Chondrocyte (in vitro differentiated cells): ENCODE measurements around the gene KPNA6. TPM values are rescaled to one million over a fixed set of nuclear protein-coding genes. Genes with fewer than 3 reads are reported as not detected.
A peak's percentile ranks its signal among the peaks of the same experiment; 100 is the strongest.

Experiments used
- DNase-seq: peaks from one replicate; pipeline ENCODE4 v3.0.0; 2021; ENCODE audit warnings: mixed read lengths, low spot score
- H3K27ac Mint-ChIP-seq: one replicate; pipeline ENCODE4 v1.8.0; 2021; ENCODE audit warnings: mild to moderate bottlenecking, moderate library complexity, mixed read lengths; ENCODE audit not compliant: unreplicated experiment
- H3K27me3 Mint-ChIP-seq: 2 replicates; pipeline ENCODE4 v1.8.0; 2021; ENCODE audit warnings: low read depth, mixed read lengths
- H3K36me3 Mint-ChIP-seq: 2 replicates; pipeline ENCODE4 v1.8.0; 2021; ENCODE audit warnings: low read depth, mixed read lengths
- H3K4me1 Mint-ChIP-seq: 2 replicates; pipeline ENCODE4 v1.8.0; 2021; ENCODE audit warnings: low read depth, mild to moderate bottlenecking, mixed read lengths
- H3K4me3 Mint-ChIP-seq: one replicate; pipeline ENCODE4 v1.8.0; 2021; ENCODE audit warnings: mild to moderate bottlenecking, moderate library complexity, mixed read lengths; ENCODE audit not compliant: unreplicated experiment
- H3K9me3 Mint-ChIP-seq: 2 replicates; pipeline ENCODE4 v1.8.0; 2021; ENCODE audit warnings: low read depth, mixed read lengths
- total RNA-seq: library from RNA; stranded (reverse); gene quantifications from 3 replicates; pipeline ENCODE4 v1.2.1, GENCODE V29; 2021
- TF ChIP-seq, protein P1 (sequence below): fragments of 200-600 bp; sonication (generic); IDR thresholded peaks from 2 replicates; pipeline ENCODE4 v1.5.0; 2021; ENCODE audit warnings: antibody characterized with exemption, mild to moderate bottlenecking, moderate library complexity

Gene KPNA6
- total RNA-seq, 1 donor from 2014 or later, result 80.9 TPM

DNA sequence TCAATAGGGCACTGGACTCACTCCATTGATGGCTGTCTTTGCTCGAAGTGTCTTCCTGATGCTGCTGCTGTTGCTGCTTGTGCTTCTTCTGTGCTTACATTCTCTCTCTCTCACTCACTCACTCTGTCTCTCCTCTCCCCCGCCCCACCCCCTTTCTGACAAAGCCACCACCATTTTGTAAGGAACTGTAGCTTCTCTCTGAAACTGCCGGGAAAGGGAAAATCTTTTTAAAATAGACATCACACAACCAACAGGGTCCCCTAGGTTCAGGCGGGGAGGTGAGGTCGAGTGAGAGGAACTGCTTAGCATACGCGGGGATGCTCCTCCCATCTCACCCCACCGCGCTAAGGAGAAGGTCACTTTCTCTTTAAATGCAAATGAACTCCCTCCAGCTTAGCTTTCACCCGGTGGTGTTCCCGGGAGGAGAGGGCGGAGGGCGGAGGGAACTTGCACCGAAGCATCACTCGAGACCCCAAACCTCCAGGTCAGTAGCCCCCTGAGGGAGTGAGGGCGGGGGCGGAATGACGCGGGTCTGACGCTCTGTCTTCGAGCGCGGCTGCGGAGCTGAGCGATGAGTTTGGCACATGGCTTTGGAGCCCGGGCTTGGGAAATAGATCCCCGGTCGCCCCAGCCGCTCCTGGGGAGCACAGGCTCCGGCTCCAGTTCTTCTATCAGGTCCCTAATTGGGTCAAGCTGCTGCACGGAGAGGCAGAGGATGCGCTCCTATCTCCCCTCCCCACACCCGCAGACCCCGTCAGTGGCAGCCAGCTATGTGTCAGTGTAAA is 92.6 kb downstream of the KPNA6 start, which contains the start of gene CCDC28B:
Gene CCDC28B, plus strand, starts transcription at position 370 of the 785 bp plus-strand sequence. CDS start 1,341 bp downstream, outside the sequence.
- H3K4me1 Mint-ChIP-seq, result peaks cover 55% of the 10 kb centered on the region
- no peak for DNase-seq
- H3K27ac Mint-ChIP-seq, result peak within 1 kb of the TSS; percentile 93
- no peaks in the 10 kb centered on the region for H3K9me3 Mint-ChIP-seq
- H3K4me3 Mint-ChIP-seq, result peak within 1 kb of the TSS; percentile 85
- H3K27me3 Mint-ChIP-seq, result no peaks in the 10 kb centered on the region
- TF ChIP-seq, protein P1, sequence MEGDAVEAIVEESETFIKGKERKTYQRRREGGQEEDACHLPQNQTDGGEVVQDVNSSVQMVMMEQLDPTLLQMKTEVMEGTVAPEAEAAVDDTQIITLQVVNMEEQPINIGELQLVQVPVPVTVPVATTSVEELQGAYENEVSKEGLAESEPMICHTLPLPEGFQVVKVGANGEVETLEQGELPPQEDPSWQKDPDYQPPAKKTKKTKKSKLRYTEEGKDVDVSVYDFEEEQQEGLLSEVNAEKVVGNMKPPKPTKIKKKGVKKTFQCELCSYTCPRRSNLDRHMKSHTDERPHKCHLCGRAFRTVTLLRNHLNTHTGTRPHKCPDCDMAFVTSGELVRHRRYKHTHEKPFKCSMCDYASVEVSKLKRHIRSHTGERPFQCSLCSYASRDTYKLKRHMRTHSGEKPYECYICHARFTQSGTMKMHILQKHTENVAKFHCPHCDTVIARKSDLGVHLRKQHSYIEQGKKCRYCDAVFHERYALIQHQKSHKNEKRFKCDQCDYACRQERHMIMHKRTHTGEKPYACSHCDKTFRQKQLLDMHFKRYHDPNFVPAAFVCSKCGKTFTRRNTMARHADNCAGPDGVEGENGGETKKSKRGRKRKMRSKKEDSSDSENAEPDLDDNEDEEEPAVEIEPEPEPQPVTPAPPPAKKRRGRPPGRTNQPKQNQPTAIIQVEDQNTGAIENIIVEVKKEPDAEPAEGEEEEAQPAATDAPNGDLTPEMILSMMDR, result no peak
- H3K36me3 Mint-ChIP-seq, result peaks cover 17% of the 10 kb centered on the region

DNA sequence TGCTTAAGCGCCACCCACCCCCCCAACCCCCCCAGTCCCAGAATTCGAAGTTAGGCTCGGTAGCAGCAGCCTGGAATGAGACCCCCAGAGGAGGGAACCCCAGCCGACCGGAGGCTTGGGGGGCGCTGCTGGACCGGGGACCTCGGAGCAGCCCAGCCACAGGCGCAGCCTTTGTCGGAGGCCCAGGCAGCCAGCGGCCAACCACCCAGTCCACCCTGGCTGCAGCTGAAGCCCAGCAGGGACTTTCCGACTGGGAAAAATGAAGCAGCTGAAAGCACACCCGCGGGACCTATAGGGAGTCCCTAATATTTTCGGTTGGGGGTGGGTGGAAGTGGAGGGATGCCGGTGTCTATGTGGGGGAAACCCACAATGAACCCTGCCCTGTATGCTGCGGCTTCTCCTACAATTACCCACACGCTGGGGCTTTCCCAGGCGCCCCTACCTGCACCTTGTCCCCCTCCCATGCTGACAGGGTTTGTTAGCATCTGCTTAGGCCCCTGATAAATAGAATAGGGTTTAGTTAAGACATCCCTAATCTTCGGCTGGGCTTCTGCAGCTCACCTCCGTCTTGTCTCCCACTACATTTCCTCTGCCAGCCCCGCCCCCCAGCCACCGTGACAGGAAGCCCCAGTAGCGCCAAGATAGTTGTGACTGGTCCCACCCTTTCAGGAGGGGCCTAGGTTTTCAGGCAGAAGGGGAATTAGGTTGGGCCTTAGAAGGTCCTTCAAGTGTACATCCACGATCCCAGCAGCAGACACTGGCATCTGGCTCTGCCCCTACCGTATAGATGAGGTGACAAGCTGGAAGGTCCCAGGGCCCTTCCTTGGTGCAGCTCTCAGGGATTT is 93.4 kb downstream of the KPNA6 start:
- TF ChIP-seq, protein P1, result peak; percentile 55
- peak overlapping the region; percentile 93 for H3K27ac Mint-ChIP-seq

DNA sequence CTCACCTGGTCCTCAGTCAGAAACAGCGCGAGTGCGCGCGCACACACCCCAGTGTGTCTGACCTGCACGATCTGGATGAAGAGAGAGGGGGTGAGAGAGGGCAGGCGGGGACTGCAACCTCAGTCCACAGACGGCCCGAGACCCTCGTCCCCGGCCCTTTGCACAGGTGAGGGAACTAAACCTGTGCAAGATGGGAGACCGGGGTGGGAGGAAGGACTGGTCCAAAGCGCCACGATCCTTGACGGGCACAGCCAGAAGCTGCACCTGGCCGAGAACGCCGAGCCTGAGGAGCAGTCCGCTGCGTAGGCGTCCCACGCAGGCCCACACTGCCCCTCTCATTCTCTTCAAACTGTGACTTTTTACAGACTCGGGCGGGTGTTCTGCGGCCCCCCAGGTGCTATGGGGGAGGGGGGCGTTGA is 97.1 kb downstream of the KPNA6 start:
- Mint-ChIP-seq H3K36me3 (no peaks in the 10 kb centered on the region), H3K27me3 (no peaks in the 10 kb centered on the region), H3K4me3 (peak overlapping the region; percentile 85), H3K9me3 (no peaks in the 10 kb centered on the region), H3K4me1 (peaks cover 32% of the 10 kb centered on the region), H3K27ac (peak overlapping the region; percentile 22)
- no peak for DNase-seq
- TF ChIP-seq, protein P1, result no peak

More for the DNA sequence above, 93.4 kb downstream of the KPNA6 start:
- H3K9me3 Mint-ChIP-seq, result no peaks in the 10 kb centered on the region
- peaks cover 56% of the 10 kb centered on the region for H3K4me1 Mint-ChIP-seq
- DNase-seq, result no peak
- peaks cover 13% of the 10 kb centered on the region for H3K36me3 Mint-ChIP-seq
- H3K4me3 Mint-ChIP-seq, result peak overlapping the region; percentile 85
- no peaks in the 10 kb centered on the region for H3K27me3 Mint-ChIP-seq

DNA sequence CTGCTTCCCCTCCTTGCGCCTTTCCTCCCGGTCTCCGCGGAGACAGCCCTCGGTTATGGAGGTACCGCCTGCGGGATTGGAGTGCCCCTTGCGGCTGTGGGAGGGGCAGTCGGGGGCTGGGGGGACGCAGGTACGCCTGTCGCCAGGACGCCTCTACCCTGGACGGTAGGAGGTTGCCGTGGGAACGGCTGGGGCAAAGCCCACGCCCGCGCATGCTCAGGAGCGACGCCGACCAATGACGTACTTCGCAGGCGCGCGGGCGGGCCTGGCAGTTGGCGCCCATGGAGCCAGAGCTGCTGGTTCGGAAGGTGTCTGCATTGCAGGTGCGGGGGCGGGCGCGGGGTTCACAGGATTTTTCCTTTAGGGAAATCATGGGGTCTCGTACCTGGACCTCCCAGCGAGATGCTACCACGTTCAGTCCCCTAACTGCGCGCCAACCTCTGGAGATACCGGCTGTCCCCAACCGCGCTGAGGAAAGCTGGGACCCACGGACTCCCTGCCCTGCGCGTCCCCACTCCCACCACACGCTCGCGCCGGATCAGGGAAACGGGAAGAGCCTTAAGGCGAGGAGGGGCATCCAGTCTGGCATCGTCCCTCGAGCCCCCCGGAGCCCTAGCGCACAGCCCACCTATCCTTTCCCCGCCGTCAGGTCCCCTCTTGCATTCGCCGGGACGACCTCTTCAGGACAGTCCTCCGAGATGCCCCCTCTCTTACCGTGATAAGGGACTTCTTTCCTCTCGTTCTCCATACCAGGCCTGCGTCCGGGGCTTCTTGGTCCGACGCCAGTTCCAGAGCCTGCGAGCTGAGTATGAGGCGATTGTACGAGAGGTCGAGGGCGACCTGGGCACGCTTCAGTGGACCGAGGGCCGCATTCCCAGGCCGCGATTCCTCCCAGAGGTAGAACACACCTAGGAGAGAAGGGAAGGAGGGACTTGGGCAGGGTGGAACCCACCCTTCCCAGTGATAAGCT is 97.8 kb downstream of the KPNA6 start, which contains the start of gene IQCC:
Gene IQCC, plus strand, starts transcription at position 271 of the 970 bp plus-strand sequence. Its CDS starts 11 bp downstream, at position 282.
- no peaks in the 10 kb centered on the region for H3K36me3 Mint-ChIP-seq
- no peak for DNase-seq
- TF ChIP-seq, protein P1, result no peak
- H3K27me3 Mint-ChIP-seq, result no peaks in the 10 kb centered on the region
- H3K27ac Mint-ChIP-seq, result peak within 1 kb of the TSS; percentile 63
- no peaks in the 10 kb centered on the region for H3K9me3 Mint-ChIP-seq
- H3K4me3 Mint-ChIP-seq, result peak within 1 kb of the TSS; percentile 85
- peaks cover 28% of the 10 kb centered on the region for H3K4me1 Mint-ChIP-seq
